ENCODE results near the gene PTPN4.

PTPN4 gene

DNA sequence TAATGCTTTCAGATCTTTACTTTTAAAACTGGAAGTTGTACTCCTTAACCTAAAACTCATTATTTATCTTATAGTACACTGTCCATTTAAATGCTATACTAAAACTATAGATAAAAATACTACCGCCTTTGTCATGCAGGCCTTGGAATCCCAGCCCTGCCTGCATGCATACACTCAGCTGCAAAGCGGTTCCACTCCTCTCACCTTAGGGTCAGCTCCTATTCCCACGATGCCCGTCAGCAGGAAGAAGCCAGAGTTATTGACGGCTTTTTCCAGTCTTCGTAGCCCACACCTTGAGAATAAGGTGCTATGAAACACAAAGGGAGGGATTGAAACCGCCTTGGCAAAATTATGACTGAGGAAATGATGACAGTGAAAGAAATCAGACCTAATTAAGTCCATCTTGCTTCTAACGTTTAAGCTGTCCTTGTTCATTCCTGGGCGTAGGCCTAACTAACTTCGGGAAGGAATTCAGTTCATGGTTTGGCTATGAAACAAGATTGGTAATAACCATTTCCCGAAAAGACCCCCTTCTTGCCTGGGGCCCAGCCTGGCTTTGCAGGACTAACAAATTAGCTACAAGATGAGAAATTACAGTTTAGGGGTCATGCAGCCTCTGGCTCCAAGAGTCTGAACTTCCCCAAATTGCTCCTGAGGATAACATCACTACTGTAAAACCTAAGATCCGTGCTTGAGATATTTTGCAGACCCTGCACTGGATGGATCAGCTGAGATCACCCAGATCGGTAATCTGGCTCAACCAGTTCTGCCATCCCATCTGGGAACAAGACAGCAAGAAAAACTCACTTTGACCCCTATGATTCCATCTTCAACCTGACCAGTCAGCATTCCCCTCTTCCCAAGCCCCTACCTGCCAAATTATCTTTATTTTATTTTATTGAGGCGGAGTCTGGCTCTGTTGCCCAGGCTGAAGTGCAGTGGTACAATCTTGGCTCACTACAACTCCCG lies 270.2 kb downstream of the PTPN4 start:
- DNase-seq = no peak

DNA sequence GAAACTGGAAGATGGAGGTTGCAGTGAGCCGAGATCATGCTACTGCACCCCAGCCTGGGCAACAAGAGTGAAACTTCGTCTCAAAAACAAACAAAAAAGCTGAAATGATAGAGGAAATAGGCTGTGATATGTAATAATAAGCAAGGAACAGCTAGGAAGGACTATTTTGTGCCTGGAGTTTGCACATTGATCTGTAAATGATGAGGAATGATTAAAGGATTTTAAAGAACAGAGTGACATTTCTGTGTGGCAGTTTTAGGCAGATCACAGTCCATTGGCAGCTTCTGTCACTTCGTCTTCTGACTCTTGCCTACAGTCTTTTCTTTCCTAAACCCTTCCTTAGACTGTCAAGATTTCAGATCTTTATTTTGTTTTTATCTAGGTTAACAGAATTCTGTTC lies 272.6 kb downstream of the PTPN4 start:
- no peak for DNase-seq

Measured in NCI-H1105 (cell line).